Measurements from ENCODE around the gene DPCD.

DNA sequence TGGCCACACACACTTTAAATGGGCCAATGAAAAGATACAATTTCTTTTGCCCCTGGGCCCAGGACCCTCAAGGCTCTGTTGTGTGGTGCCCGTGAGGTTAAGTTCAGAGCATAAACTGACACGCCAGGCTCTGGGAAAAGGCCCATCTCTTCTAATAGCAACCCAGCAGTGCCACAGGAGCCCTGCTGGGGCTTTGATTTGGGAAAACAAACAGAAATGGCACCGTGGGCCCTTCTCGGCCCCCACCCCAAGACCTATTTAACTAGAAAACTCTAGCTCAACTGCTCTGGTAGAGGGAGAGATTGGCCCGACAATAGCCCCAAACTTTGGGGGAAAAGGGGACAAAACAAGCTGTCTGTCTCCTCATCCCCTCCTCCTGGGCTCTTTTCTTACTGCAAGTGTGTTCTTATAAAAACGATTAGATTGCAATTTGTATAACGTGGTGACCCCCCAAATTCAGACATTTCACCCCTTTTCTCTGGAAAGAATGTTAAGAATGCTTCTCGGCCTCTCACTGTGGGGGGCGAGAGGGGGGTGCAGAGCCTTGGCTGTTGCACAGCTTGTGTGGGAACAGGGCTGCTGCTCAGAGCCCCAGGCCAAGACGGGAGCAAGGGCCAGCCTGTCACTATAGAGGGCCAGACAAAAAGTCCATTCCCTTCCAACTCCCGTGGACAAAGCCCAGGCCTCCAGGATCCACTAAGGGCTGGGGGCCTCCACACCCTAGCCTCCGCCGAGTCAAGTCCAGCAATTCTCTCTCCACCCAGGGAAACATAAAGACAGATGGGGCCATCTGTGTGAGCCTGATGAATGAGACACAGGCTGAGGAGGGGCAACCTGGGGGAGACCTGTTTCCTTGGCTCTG is 26.8 kb downstream of the DPCD start:
- TF ChIP-seq, protein P1, sequence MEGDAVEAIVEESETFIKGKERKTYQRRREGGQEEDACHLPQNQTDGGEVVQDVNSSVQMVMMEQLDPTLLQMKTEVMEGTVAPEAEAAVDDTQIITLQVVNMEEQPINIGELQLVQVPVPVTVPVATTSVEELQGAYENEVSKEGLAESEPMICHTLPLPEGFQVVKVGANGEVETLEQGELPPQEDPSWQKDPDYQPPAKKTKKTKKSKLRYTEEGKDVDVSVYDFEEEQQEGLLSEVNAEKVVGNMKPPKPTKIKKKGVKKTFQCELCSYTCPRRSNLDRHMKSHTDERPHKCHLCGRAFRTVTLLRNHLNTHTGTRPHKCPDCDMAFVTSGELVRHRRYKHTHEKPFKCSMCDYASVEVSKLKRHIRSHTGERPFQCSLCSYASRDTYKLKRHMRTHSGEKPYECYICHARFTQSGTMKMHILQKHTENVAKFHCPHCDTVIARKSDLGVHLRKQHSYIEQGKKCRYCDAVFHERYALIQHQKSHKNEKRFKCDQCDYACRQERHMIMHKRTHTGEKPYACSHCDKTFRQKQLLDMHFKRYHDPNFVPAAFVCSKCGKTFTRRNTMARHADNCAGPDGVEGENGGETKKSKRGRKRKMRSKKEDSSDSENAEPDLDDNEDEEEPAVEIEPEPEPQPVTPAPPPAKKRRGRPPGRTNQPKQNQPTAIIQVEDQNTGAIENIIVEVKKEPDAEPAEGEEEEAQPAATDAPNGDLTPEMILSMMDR (IDR thresholded peaks at IDR 0.05): no peak
- TF ChIP-seq POLR2AphosphoS5 (IDR thresholded peaks at IDR 0.05): no peak
- no peak for TF ChIP-seq POLR2A (IDR thresholded peaks at IDR 0.05)
